Hepatocyte (in vitro differentiated cells): ENCODE measurements around the gene JAM3. TPM values are rescaled to one million over a fixed set of nuclear protein-coding genes. Genes with fewer than 3 reads are reported as not detected.

ENCODE experiments used
- DNase-seq: peaks from one replicate; pipeline ENCODE4 v3.0.0-alpha.2; 2016; ENCODE audit warnings: low spot score
- H2AFZ ChIP-seq: fragments of 200-600 bp; sonication (generic); 2 replicates; pipeline ENCODE4 v1.6.0; 2016; ENCODE audit warnings: antibody characterized with exemption, mild to moderate bottlenecking
- H3K27ac ChIP-seq: fragments of 200-600 bp; sonication (generic); 2 replicates; pipeline ENCODE4 v1.5.1; 2016; ENCODE audit warnings: mild to moderate bottlenecking
- H3K27me3 ChIP-seq: fragments of 200-600 bp; sonication (generic); 2 replicates; pipeline ENCODE4 v1.6.1; 2016
- H3K36me3 ChIP-seq: fragments of 200-600 bp; sonication (generic); replicated peaks from 2 replicates; pipeline ENCODE4 v1.5.1; 2016; ENCODE audit warnings: low read depth; ENCODE audit not compliant: insufficient read depth
- H3K4me1 ChIP-seq: fragments of 200-600 bp; sonication (generic); 2 replicates; pipeline ENCODE4 v1.5.1; 2016; ENCODE audit warnings: mild to moderate bottlenecking, moderate library complexity; ENCODE audit not compliant: insufficient read depth
- H3K4me2 ChIP-seq: fragments of 200-600 bp; sonication (generic); 2 replicates; pipeline ENCODE4 v1.6.0; 2016
- H3K4me3 ChIP-seq: fragments of 200-600 bp; sonication (generic); 2 replicates; pipeline ENCODE4 v1.5.1; 2016; ENCODE audit warnings: mild to moderate bottlenecking
- H3K79me2 ChIP-seq: fragments of 200-600 bp; sonication (generic); 2 replicates; pipeline ENCODE4 v1.6.0; 2017; ENCODE audit warnings: mild to moderate bottlenecking
- H3K9me2 ChIP-seq: fragments of 200-600 bp; sonication (generic); replicated peaks from 2 replicates; pipeline ENCODE4 v1.6.0; 2017; ENCODE audit warnings: mild to moderate bottlenecking; ENCODE audit not compliant: insufficient read depth
- H3K9me3 ChIP-seq: fragments of 200-600 bp; sonication (generic); 2 replicates; pipeline ENCODE4 v1.5.1; 2016; ENCODE audit warnings: low read depth, mild to moderate bottlenecking
- H4K20me1 ChIP-seq: fragments of 200-600 bp; sonication (generic); 2 replicates; pipeline ENCODE4 v1.6.0; 2016; ENCODE audit warnings: mild to moderate bottlenecking; ENCODE audit not compliant: insufficient read depth, poor library complexity, severe bottlenecking
- CTCF ChIP-seq: fragments of 200-600 bp; sonication (generic); IDR thresholded peaks from 2 replicates; pipeline ENCODE4 v1.5.1; 2016; ENCODE audit warnings: antibody characterized with exemption, mild to moderate bottlenecking; ENCODE audit not compliant: poor library complexity
- EZH2 ChIP-seq: fragments of 200-600 bp; sonication (generic); IDR thresholded peaks from 2 replicates; pipeline ENCODE4 v1.6.1; 2016; ENCODE audit warnings: antibody characterized with exemption, mild to moderate bottlenecking, borderline replicate concordance
- EZH2phosphoT487 ChIP-seq: fragments of 200-600 bp; sonication (generic); IDR thresholded peaks from one replicate; pipeline ENCODE4 v1.6.1; 2018; ENCODE audit warnings: antibody characterized with exemption, mild to moderate bottlenecking, low read depth, moderate library complexity; ENCODE audit not compliant: unreplicated experiment, severe bottlenecking
- WGBS: methylation state at CpG from one replicate; pipeline ENCODE4 v1.1.6; 2016; ENCODE audit warnings: low lambda C conversion rate; ENCODE audit errors: missing lambda C conversion rate; 5-methylcytosine and 5-hydroxymethylcytosine counted together
- polyA plus RNA-seq: library from polyadenylated mRNA; unstranded; fragments of >200 nt; fragmentation: Nextera tagmentation; extraction: Ambion mirVana; gene quantifications from 2 replicates; pipeline ENCODE4 v1.2.1, GENCODE V29; 2016
- total RNA-seq: library from RNA; depleted of rRNA; stranded (reverse); fragments of >200 nt; gene quantifications from 2 replicates; pipeline ENCODE4 v1.2.3, GENCODE V29; 2014

Gene JAM3
- total and polyA plus RNA-seq, 2 experiments from 2014 or later, result 20.3 to 23.6 TPM

DNA sequence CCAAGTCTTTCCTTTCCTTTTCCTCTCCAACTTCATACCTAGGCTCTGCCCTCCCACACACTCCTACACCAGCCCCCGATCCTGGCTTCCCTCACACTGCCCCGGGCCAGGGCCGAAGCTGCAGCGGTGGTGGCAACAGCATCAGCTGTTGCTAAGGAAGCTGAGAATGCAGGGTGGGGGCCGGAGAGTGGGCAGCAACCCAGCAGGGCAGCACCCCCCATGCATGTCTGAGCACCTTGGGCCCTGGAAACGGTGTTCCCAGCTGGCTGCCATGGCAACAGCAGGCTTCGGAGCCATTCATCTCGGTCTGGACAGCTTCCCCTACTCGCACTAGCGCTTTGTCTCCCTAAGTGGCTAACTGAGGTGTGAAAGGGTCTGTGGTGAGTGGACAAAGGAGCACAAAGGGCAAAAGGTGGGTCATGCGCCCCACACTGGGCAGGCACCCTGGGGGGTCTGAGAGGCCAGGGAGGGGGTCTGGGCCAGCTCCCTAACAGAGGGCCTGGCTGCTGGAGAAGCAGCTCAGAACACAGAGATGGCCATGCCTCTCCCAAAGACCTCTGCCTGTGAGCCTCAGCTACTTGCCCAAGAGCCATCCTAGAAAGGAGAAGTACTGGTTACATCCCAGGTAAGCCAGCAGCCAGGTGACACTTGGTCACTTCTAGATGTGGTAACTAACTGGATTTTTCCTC lies 42.1 kb upstream of the JAM3 start:
- 23% methylated on average over 11 of the region's 11 CpGs for WGBS
- Histone ChIP-seq H2AFZ (no peak overlapping the region), H3K79me2 (no peaks in the 10 kb centered on the region), H3K9me3 (no peaks in the 10 kb centered on the region), H3K4me1 (no peaks in the 10 kb centered on the region), H3K27ac (no peak overlapping the region), H3K36me3 (no peaks in the 10 kb centered on the region), H3K4me2 (no peak overlapping the region), H3K4me3 (no peak overlapping the region), H3K27me3 (peaks cover 25% of the 10 kb centered on the region), H3K9me2 (no peaks in the 10 kb centered on the region), H4K20me1 (no peaks in the 10 kb centered on the region)
- TF ChIP-seq EZH2phosphoT487, result no peak
- no peak for TF ChIP-seq EZH2
- TF ChIP-seq CTCF, result no peak
- DNase-seq, result no peak

- no peak for DNase-seq
- no peaks in the 10 kb centered on the region for H3K9me2 ChIP-seq
- no peak for TF ChIP-seq CTCF
- TF ChIP-seq EZH2phosphoT487, result no peak
- no peak for TF ChIP-seq EZH2
- peaks cover 25% of the 10 kb centered on the region for H3K27me3 ChIP-seq
- H3K9me3 ChIP-seq, result no peaks in the 10 kb centered on the region
- WGBS, result 74% methylated on average over 4 of the region's 4 CpGs
- no peak overlapping the region for H3K4me2 ChIP-seq
- H3K4me3 ChIP-seq, result no peak overlapping the region
- H3K4me1 ChIP-seq, result no peaks in the 10 kb centered on the region
- no peaks in the 10 kb centered on the region for H3K79me2 ChIP-seq
- no peak overlapping the region for H3K27ac ChIP-seq
- H2AFZ ChIP-seq, result no peak overlapping the region
- H3K36me3 ChIP-seq, result no peaks in the 10 kb centered on the region
- H4K20me1 ChIP-seq, result no peaks in the 10 kb centered on the region
Observed at GRCh38 chr11:134027671-134028070, 41.2 kb upstream of the JAM3 start.

GRCh38 chr11:134028368-134028920 lies 40.4 kb upstream of the JAM3 start:
- no peaks in the 10 kb centered on the region for H3K9me2 ChIP-seq
- peaks cover 2% of the 10 kb centered on the region for H3K4me1 ChIP-seq
- H3K27me3 ChIP-seq, result peaks cover 25% of the 10 kb centered on the region
- no peak overlapping the region for H3K4me3 ChIP-seq
- H4K20me1 ChIP-seq, result no peaks in the 10 kb centered on the region
- no peaks in the 10 kb centered on the region for H3K79me2 ChIP-seq
- no peak for DNase-seq
- 80% methylated on average over 3 of the region's 3 CpGs for WGBS
- no peaks in the 10 kb centered on the region for H3K36me3 ChIP-seq
- H3K4me2 ChIP-seq, result no peak overlapping the region
- no peak overlapping the region for H3K27ac ChIP-seq
- H2AFZ ChIP-seq, result no peak overlapping the region
- TF ChIP-seq EZH2 (no peak), EZH2phosphoT487 (no peak), CTCF (no peak)
- no peaks in the 10 kb centered on the region for H3K9me3 ChIP-seq
